Type B pancreatic cell (in vitro differentiated cells): Measurements from ENCODE around the gene STAT5A. TPM values are rescaled to one million over a fixed set of nuclear protein-coding genes. Genes with fewer than 3 reads are reported as not detected.
A peak's percentile ranks its signal among the peaks of the same experiment; 100 is the strongest.

Experiments used
- DNase-seq: peaks from one replicate; pipeline ENCODE4 v3.0.0; 2021; ENCODE audit warnings: mixed read lengths; ENCODE audit not compliant: unreplicated experiment; ENCODE audit errors: extremely low spot score
- H3K27ac Mint-ChIP-seq: 2 replicates; pipeline ENCODE4 v1.8.0; 2021; ENCODE audit warnings: mild to moderate bottlenecking, mixed read lengths
- H3K27me3 Mint-ChIP-seq: 2 replicates; pipeline ENCODE4 v1.8.0; 2021; ENCODE audit warnings: mixed read lengths
- H3K36me3 Mint-ChIP-seq: 2 replicates; pipeline ENCODE4 v1.8.0; 2021; ENCODE audit warnings: mixed read lengths
- H3K4me1 Mint-ChIP-seq: one replicate; pipeline ENCODE4 v1.8.0; 2021; ENCODE audit warnings: mixed read lengths; ENCODE audit not compliant: unreplicated experiment
- H3K4me3 Mint-ChIP-seq: 2 replicates; pipeline ENCODE4 v1.8.0; 2021; ENCODE audit warnings: mild to moderate bottlenecking, mixed read lengths
- H3K9me3 Mint-ChIP-seq: 2 replicates; pipeline ENCODE4 v1.8.0; 2021; ENCODE audit warnings: mixed read lengths
- CTCF ChIP-seq: fragments of 200-600 bp; sonication (generic); conservative IDR thresholded peaks from 2 replicates; pipeline ENCODE4 v1.5.0; 2021; ENCODE audit warnings: antibody characterized with exemption, mild to moderate bottlenecking
- total RNA-seq: library from RNA; stranded (reverse); gene quantifications from 2 replicates; pipeline ENCODE4 v1.2.1, GENCODE V29; 2021; ENCODE audit warnings: low replicate concordance

Gene STAT5A
- total RNA-seq, 1 donor from 2014 or later: 2.0 TPM

GRCh38 chr17:42311240-42312034 is 23.1 kb downstream of the STAT5A start:
- no peak for DNase-seq
- H3K27ac Mint-ChIP-seq: peak overlapping the region; percentile 86

DNA sequence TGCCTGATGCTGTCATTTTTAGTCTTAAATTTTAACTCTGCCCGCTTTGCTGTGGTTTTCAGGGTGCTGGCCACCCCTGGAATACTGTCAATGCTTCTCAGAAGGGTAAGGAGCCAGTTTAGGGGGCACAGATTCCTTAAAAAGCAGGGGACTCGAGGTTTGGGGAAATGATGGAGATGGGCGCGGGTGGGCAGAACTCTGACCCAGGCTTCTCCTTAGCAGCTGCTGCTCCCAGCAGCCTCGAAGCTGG is 23.7 kb downstream of the STAT5A start:
- H3K27me3 Mint-ChIP-seq: no peaks in the 10 kb centered on the region
- peaks cover 21% of the 10 kb centered on the region for H3K4me1 Mint-ChIP-seq
- no peak for DNase-seq
- peak overlapping the region; percentile 86 for H3K27ac Mint-ChIP-seq
- H3K36me3 Mint-ChIP-seq: peaks cover 7% of the 10 kb centered on the region
- H3K4me3 Mint-ChIP-seq: peak overlapping the region; percentile 82
- TF ChIP-seq CTCF: no peak
- no peaks in the 10 kb centered on the region for H3K9me3 Mint-ChIP-seq

More at GRCh38 chr17:42311240-42312034, 23.1 kb downstream of the STAT5A start:
- Mint-ChIP-seq H3K36me3 (peaks cover 7% of the 10 kb centered on the region), H3K9me3 (no peaks in the 10 kb centered on the region), H3K4me3 (peak overlapping the region; percentile 82), H3K27me3 (no peaks in the 10 kb centered on the region), H3K4me1 (peaks cover 16% of the 10 kb centered on the region)
- no peak for TF ChIP-seq CTCF

DNA sequence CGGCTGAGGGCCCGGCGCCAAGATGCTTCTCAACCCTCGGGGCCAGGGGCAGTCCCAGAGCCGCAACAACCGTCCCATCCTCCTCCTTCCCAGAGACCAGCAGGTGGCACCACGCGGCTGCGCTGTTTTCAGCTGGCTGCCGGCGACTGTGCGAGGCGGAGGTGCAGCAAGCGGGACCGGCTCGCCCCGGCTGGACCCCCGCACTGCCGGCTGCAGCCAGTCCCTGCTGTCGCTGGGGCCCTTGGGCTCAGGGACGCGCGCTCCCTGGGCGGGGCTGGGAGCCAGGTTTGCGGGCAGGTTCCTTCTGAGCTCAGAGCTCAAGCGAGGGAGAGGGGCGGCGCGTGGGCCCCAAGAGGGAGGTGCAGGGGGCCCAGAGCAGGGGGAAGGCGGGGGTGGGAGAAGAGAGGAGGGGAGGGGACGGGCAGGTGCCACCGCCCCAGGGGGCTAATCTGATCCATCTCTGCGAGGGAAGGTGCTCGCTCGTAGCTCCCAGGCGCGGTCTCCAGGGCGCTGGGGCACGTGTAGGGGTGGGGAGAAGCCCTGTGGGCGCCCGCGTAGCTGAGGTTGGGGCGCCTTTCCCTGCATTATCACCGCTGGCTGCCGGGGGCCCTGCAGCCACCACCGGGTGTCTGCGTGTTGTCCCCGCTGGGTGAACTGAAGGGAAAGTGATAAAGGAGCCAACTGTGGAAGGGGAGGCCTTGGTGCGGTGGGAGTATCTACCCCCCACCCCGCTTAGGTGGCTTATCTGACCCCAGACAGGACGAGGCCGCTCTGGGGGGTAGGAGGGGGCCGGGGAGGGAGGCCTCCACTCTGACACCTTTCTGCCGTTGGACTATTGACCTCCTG is 24.2 kb downstream of the STAT5A start:
- peak; percentile 72 for TF ChIP-seq CTCF
- no peak overlapping the region for H3K27ac Mint-ChIP-seq
- H3K4me1 Mint-ChIP-seq: peaks cover 27% of the 10 kb centered on the region
- no peaks in the 10 kb centered on the region for H3K9me3 Mint-ChIP-seq
- no peaks in the 10 kb centered on the region for H3K27me3 Mint-ChIP-seq
- peaks cover 11% of the 10 kb centered on the region for H3K36me3 Mint-ChIP-seq
- DNase-seq: peak; percentile 82
- H3K4me3 Mint-ChIP-seq: peak overlapping the region; percentile 82

DNA sequence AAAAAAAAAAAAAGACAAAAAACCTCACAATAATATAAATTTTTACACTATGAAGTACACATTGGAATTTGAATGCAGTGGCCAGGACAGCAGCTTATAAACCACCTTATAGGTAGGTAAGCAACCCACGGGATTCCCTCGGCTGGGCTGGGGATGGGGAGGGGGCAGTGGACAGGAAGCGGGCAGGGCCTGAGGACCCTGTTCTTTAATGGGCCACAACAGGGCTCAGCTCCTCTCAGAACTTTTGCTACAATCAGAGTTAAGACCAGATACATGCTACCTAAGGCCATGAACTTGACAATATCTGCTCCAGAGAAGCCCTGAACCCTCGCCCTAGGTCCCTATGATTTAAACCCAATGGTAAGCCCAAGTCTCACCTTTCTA is 25.1 kb downstream of the STAT5A start:
- TF ChIP-seq CTCF: no peak
- Mint-ChIP-seq H3K9me3 (no peaks in the 10 kb centered on the region), H3K27me3 (no peaks in the 10 kb centered on the region), H3K27ac (no peak overlapping the region), H3K36me3 (peaks cover 13% of the 10 kb centered on the region), H3K4me3 (no peak overlapping the region), H3K4me1 (peaks cover 28% of the 10 kb centered on the region)
- DNase-seq: no peak

- DNase-seq: no peak
Measured at GRCh38 chr17:42313773-42314566, 25.7 kb downstream of the STAT5A start.

More at GRCh38 chr17:42313773-42314566, 25.7 kb downstream of the STAT5A start:
- Mint-ChIP-seq H3K9me3 (no peaks in the 10 kb centered on the region), H3K36me3 (peaks cover 16% of the 10 kb centered on the region), H3K4me1 (peaks cover 28% of the 10 kb centered on the region), H3K4me3 (no peak overlapping the region), H3K27ac (no peak overlapping the region), H3K27me3 (no peaks in the 10 kb centered on the region)
- no peak for TF ChIP-seq CTCF
